HG02938 (cell line): ENCODE measurements around the gene FAM180A.

Experiments used
- ATAC-seq: cut with Tn5 transposase; IDR thresholded peaks from one replicate; pipeline ENCODE4 v1.9.1; 2021; ENCODE audit warnings: mild to moderate bottlenecking, moderate library complexity; ENCODE audit not compliant: unreplicated experiment

FAM180A gene

DNA sequence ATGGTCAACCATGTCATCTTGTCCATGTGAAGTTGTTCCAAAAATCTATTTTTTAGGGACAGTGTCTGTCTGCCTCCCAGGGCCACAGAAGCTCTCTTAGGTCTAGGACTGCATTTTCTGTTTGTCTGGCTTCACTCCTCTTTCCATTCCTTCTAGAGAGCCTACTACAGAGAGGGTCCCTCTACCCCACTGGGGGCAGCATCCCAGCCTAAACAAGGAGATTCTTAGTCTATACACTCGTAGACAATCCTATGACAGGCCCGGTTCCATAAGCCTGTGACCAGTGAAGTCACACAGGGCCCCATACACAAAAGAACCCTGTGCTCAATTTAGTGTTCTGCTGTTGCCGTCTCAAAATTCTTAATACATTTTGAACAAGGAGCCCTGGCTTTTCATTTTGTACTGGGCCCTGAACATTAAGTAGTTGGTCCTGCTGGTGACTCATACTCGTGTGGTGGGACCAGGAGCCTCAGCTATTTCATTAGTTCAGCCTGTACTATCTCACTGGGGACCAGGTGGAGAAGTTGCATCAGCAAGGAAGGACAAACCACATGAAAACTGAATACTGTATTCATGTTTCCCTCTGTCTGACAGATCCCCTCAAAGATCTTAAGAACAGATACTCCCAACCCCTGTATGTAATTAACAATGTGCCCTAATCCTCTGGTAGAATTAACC is 23.5 kb upstream of the FAM180A start:
- no peak for ATAC-seq

- ATAC-seq = no peak
These were observed 22.4 kb upstream of the FAM180A start for GRCh38 chr7:135771051-135771450.

- ATAC-seq = no peak
These were observed 21.6 kb upstream of the FAM180A start for GRCh38 chr7:135770139-135770710.

DNA sequence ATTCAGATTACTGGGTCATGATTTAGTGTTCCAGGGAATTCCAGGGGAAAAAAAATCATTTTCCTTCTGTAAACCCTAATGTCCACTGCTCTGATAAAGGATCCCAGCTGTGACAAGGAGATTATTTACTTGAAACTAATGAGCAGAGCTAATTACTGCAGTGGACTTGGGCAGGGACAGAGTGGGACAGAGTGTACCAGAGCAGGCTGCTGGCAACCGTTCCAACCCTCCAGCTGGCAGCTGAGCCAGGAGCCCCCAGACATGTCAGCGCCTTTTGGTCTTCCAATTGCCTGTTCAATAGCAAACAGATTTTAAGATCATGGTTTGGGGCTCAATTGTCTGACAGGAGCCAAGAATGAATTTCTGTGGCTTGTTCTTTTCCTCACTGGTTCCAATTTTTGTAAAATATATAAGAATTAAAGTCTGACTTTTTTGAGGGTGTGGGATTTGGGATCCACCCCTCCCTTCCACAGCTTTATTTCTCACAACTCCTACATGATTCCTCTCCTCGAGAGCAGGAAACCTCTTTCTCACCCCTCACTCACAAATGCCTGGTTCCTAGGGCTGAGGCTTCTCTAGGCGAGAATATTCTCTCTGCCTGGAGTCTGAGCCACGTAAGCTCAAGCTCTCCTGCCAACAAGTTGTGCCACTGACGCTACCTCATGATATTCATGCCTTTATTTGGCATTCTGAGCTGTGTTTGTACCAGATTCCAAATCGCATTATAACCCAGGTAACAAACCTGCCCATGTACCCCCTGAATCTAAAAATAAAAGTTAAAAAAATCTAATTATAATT is 20.6 kb upstream of the FAM180A start:
- ATAC-seq = no peak

DNA sequence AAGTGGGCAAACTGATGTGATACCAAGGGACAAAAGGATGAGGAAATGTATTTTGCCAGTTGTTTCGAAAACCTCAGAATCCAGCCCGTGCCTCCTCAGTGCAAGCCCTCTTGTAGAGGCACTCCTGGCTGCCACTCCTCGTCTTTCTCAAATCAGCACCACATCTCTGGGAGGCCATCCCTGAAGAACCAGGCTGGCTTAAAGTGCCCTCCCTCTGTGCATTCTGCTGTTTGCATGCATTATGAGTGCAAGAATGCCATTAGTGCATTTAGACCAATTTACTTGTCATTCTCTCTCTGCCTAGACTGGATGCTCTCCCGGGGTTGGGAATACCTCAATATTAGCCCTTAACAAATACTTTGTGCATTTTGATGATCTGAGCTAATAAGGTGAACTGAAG is 19.9 kb upstream of the FAM180A start:
- ATAC-seq = no peak

- no peak for ATAC-seq
These were observed 19.5 kb upstream of the FAM180A start for GRCh38 chr7:135768064-135768463.

GRCh38 chr7:135763261-135763660 is 14.6 kb upstream of the FAM180A start:
- ATAC-seq = no peak

DNA sequence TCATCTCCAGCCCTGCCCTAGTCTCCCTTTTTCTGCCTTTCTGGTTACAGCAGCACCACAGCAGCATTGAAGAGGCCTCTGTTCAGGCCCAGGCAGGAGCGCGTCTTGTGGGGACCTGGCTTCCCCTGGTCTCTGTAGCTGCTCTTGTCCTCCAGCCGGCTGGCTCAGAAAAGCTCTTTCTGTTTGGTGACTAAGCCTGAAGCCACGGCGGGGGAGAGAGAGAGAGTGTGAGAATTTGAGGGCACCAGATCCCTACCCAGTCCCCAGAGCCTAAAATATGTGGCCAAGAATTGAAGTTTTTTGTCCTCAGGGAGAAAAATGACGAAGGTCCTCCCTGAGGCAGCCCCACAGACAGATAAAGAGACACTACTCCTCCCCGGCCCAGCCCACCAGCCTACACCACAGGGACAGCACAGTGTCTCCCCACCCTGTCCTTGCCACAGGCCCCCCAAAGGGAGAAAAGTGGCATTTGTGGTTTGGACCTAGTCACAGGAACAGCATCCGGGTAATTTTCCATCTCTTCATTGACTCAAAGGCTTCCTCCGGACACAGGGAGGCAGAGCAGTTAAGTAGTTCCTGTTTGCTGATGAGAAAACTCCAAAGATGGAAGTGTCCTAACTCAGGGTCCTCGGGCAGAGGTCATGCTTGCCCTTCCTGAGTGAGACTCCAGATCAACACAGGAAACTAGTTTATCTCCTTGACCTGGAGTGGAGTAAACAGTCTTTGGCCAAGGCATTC is 13.3 kb upstream of the FAM180A start:
- ATAC-seq = no peak

DNA sequence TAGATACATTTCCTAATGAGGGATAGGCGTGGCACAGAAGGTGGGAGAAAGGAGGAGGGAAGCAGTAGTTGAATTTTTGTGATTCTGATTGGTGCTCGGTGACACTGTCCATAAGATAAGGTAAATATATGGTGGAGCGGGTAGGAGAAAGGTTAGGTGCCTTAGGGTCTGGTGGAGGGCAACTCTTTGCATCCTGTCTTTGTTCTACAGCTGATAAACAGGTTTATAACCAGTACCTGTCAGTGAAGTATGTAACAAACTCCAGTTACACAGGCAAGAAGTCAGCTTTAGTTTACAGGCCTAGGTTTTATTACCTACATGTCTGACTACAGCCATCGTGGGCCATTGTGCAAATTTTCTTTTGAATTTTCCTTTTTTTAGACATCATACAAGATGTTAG is 10.9 kb upstream of the FAM180A start:
- ATAC-seq = no peak

DNA sequence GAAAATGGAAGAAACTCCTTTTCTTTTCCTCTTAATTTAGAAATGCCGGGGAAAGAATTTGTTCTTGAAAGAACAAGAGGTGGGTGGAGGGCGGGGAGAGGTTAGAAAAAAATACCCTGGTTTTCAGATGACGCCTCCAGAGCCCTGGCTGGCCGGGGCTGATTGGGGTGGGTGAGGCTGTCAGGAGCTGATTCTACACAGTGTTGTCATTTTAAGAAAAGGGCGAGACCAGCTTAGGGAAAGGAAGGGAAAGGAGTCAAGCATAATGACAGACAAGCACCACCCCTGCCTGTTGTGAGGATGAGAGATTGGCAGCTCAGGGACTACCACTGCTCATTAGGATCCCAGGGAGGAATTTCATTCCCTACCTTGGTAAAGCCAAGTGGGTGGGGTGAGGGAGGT is 9.9 kb upstream of the FAM180A start:
- no peak for ATAC-seq

DNA sequence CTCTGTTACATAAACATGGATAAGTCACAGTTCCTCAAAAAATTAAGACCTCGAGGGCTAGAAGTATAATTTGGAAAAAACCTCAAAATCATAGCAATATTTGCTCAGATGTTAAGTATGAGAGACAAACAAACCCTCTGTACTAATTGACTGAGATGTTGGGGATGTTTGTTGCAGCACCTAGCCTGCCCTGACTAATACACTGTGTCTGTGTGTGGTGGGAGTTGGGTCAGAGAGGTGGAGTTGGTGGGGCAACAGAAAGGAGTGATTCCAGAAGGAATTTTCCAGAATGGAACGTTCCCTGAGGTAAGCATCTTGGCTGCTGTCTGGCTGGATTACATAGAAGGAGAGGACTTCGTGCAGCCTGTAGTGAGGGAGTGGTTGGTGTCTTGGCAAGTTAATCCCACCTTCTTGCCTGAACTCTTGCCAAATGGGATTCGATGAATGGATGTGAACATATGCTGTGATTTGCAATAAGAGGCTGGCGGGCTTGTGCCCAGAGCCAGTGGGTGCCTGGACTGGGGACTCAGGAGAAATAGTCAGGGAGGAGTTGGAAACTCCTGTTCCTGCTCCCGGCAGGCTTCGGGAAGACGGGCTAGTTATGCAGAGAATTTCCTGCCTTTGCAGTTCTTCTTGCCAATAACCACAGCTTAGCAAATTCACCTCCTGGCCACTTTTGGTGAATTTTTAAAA is 9.3 kb upstream of the FAM180A start:
- ATAC-seq = no peak

DNA sequence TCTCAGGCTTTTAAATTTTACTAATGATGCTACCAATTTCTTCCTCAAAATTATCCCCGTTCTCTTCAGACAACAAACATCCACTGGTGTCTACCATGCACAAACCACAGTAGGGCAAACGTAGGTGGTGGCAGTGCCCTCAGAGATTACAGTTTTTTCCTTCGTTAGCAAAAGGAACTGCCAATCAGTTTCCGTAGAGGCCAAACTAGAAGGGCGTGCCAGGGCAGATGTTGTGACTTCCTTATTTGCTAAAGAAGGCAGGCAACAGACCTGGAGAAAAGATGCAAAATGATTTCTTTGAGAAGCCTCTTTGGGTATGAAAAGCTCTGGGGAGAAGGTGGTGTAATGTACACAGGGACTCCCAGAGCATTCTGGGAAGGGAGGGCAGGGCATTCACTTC is 7.6 kb upstream of the FAM180A start:
- ATAC-seq = no peak

DNA sequence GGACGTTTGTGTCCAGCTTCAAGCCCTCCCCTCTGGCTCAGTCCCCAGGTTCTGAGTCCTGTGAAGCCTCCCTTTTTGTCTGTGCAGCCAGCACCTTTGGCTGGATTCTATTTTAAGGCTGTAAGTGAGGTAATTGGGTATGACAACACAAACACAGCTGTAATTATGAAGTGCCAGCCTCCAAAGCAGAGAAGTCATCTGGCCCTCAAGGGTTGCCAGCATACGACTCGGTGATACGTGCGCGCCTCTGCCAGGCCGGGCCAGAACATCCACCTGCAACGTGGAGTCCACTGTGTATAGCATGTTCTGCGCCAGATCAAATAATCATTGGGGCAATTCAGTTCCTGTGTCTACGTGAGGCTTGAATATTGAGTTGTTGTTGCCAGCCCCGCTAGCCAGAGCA is 6.7 kb upstream of the FAM180A start:
- ATAC-seq = no peak

- ATAC-seq = no peak
These were observed 5.2 kb upstream of the FAM180A start for GRCh38 chr7:135753616-135754413.

DNA sequence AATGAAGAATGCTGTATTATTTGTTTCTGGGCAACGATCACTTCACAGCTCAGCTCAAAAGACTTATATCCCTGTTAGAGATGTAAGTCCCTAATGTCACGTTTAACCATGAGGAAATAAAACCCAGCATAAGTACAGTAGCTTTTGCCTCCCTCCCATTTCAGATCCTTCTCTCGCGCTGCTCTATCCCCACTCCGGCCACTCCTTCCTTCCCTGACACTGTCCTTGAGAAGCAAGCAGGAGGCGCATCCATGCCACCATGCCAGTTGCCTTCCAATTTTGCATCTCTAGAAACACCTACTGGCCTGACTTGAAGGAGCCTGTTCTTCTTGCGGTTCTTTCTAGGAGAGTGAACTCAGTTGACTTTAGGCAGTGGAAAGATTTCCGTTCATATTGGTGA is 1.2 kb downstream of the FAM180A start:
- ATAC-seq = no peak

- no peak for ATAC-seq
These were observed 2.8 kb downstream of the FAM180A start for GRCh38 chr7:135745703-135746312.

DNA sequence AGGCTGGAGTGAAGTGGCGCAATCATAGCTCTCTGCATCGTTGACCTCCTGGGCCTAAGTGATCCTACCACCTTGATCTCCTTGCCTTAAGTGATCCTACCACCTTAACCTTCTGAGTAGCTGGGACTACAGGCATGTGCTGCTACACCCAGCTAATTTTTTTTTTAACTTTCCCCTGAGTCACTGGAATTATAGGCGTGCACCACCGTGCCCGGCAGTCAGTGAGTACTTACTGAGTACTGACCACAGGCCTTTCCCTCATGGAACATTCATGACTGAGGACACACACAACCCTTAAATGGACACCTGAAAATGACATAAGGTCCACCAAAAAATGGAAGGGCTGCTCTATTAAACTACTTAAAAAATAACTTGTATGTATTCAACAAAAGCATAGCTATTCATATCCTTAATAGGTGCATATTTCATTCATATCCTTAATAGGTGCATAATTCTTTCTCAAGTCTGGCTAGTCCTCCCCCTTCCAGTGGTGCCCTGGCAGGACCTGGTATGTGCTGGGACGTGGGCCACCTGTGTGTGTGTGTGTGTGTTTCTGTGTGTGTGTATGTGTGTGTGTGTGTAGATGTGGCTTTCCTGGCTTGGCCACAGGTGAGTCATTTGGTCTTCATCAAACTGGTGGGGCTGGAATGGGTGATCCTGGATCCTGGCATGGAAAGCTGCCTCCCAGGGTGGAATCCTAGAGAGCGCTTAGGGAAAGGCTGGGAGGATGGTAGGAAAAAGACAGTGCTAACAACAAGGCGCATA is 3.5 kb downstream of the FAM180A start:
- no peak for ATAC-seq

DNA sequence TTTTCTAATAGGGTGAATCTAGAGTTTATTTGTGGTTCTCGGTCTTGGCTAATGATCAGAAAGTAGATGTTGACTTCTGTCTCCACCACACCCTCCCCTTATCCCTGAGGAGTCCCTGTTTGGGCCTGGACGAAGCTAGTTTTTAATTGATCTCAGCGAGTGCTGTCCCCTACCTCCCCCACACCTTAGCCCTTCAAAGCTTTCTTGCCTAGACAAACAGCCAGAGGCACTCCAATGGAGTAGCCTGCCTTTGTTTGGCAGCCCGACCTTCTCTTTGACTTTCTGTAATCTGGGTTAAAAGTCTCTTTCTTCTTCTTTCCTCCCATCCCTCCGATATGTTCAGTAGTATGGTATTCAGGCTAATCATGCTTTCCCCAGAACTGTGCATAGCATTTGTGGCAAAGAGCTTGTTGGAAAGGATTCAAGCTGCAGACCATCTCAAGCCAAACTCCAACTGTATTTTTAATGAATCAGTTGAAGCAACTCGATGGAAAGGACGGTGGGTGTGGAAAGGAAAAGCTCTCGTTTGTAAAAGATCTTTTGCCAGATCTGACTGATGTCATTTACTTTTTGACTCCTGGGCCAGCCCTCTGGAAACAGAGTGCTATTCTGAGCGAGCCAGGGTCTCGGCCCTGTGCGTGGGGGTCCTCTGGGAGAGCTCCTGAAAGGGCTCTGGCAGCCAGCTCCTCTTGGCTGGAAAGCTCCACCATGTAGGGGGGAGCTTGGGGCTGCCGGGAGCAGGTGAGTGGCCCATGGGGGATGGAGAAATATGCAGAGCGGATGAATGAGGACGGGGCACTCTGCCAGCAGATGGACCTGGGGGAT is 4.5 kb downstream of the FAM180A start:
- ATAC-seq = no peak
